NB4 (cell line): ENCODE results near the gene SNRNP25.
"Not testable (repeated sequence)": the region's sequence is repeated elsewhere in the genome, so short reads cannot be mapped to it uniquely, and the experiment has no call there.

ENCODE experiments used
- CTCF ChIP-seq: IDR thresholded peaks from one replicate; pipeline ENCODE4 v1.5.1; 2012; ENCODE audit warnings: low read depth, low read length
- MYC ChIP-seq: IDR thresholded peaks from 2 replicates; pipeline ENCODE4 v1.6.1; 2011; ENCODE audit warnings: low read depth, low read length
- POLR2A ChIP-seq: IDR thresholded peaks from 2 replicates; pipeline ENCODE4 v1.6.1; 2011; ENCODE audit warnings: mild to moderate bottlenecking; ENCODE audit not compliant: insufficient read length; ENCODE audit errors: extremely low read depth
- TF ChIP-seq, protein P1 (sequence below): IDR thresholded peaks from 2 replicates; pipeline ENCODE4 v1.6.1; 2011; ENCODE audit warnings: low read depth, low read length

DNA sequence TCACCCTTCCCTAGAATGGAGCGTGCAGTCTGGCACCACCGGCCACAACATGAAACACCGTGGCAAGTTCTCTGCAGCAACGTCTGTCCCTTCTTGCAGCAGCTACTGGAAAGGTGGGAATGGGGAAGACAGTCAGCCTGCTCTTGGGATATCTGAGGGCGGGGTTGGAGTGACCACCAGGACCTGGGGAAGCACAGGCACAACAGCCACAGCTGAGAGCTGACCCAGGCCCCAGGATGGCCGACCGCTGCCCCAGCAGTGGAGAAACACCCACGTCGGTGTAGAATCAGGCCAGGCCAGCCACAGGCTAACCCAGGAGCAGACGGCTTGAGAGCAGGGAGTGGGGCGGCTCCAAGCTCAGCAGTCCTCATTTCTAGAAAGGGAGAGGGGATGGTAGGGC, 15.4 kb upstream of the SNRNP25 start:
- TF ChIP-seq POLR2A, CTCF, MYC: not testable (repeated sequence)
- TF ChIP-seq, protein P1, sequence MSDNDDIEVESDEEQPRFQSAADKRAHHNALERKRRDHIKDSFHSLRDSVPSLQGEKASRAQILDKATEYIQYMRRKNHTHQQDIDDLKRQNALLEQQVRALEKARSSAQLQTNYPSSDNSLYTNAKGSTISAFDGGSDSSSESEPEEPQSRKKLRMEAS, result not testable (repeated sequence)
